GM21529 (cell line): ENCODE data around the gene NDUFAF8.
A peak's percentile ranks its signal among the peaks of the same experiment; 100 is the strongest.
"Not testable (repeated sequence)": the region's sequence is repeated elsewhere in the genome, so short reads cannot be mapped to it uniquely, and the experiment has no call there.

Experiments
- ATAC-seq: cut with Tn5 transposase; IDR thresholded peaks from one replicate; pipeline ENCODE4 v1.9.1; 2021; ENCODE audit not compliant: unreplicated experiment

Gene NDUFAF8

GRCh38 chr17:81222906-81223761, 16.0 kb upstream of the NDUFAF8 start, which contains the start of gene CEP131:
Gene CEP131 (minus strand): TSS chr17:81222965. CDS start chr17:81220056, 2,909 bp downstream.
- ATAC-seq: peak; percentile 94

GRCh38 chr17:81223762-81224130, 15.4 kb upstream of the NDUFAF8 start:
- no peak for ATAC-seq

- ATAC-seq: not testable (repeated sequence)
These were observed 11.5 kb upstream of the NDUFAF8 start for GRCh38 chr17:81227630-81228029.

- ATAC-seq: no peak
These were observed 10.7 kb upstream of the NDUFAF8 start for GRCh38 chr17:81228420-81228819.

GRCh38 chr17:81228834-81229665, 10.1 kb upstream of the NDUFAF8 start:
- ATAC-seq: no peak

- ATAC-seq: no peak
These were observed 9.5 kb upstream of the NDUFAF8 start for GRCh38 chr17:81229666-81229920.

GRCh38 chr17:81230043-81230820, 8.9 kb upstream of the NDUFAF8 start:
- ATAC-seq: no peak

- ATAC-seq: no peak
These were observed 7.9 kb upstream of the NDUFAF8 start for GRCh38 chr17:81231121-81231645.

GRCh38 chr17:81231766-81232581, 7.1 kb upstream of the NDUFAF8 start:
- no peak for ATAC-seq

- no peak for ATAC-seq
These were observed 6.4 kb upstream of the NDUFAF8 start for GRCh38 chr17:81232616-81233241.

- ATAC-seq: no peak
These were observed 5.8 kb upstream of the NDUFAF8 start for GRCh38 chr17:81233316-81233715.

- no peak for ATAC-seq
These were observed 5.2 kb upstream of the NDUFAF8 start for GRCh38 chr17:81233811-81234505.

- ATAC-seq: no peak
These were observed 4.6 kb upstream of the NDUFAF8 start for GRCh38 chr17:81234506-81234855.

GRCh38 chr17:81234940-81235821, 3.9 kb upstream of the NDUFAF8 start:
- no peak for ATAC-seq

GRCh38 chr17:81235822-81236740, 3.0 kb upstream of the NDUFAF8 start:
- ATAC-seq: no peak

- no peak for ATAC-seq
These were observed 2.3 kb upstream of the NDUFAF8 start for GRCh38 chr17:81236784-81237183.
